Fibroblast of lung (primary cell): Measurements from ENCODE around the gene STPG1. TPM values are rescaled to one million over a fixed set of nuclear protein-coding genes. Genes with fewer than 3 reads are reported as not detected.

Source experiments
- DNase-seq, 2 donors: peaks; one replicate each; pipeline versions ENCODE4 v3.0.0 to v3.0.0-alpha.2; 2010; ENCODE audit warnings: low read depth in 2 of 2
- H2AFZ ChIP-seq: 2 replicates; pipeline ENCODE4 v1.5.1; 2012; ENCODE audit warnings: low read length, control low read depth, inconsistent platforms
- H3K27ac ChIP-seq: 2 replicates; pipeline ENCODE4 v1.5.1; 2011; ENCODE audit warnings: low read length, control low read depth; ENCODE audit not compliant: insufficient read depth
- H3K27me3 ChIP-seq: 2 replicates; pipeline ENCODE4 v1.5.1; 2011; ENCODE audit warnings: mild to moderate bottlenecking, low read length; ENCODE audit not compliant: control insufficient read depth, insufficient read depth
- H3K36me3 ChIP-seq: 2 replicates; pipeline ENCODE4 v1.5.1; 2011; ENCODE audit warnings: low read length; ENCODE audit not compliant: control insufficient read depth, insufficient read depth
- H3K4me1 ChIP-seq: 2 replicates; pipeline ENCODE4 v1.5.1; 2011; ENCODE audit warnings: low read length; ENCODE audit not compliant: control insufficient read depth, insufficient read depth; ENCODE audit errors: extremely low read depth
- H3K4me2 ChIP-seq: 2 replicates; pipeline ENCODE4 v1.5.1; 2011; ENCODE audit warnings: low read length, control low read depth; ENCODE audit not compliant: insufficient read depth; ENCODE audit errors: extremely low read depth
- H3K4me3 ChIP-seq, 4 experiments: fragments of 200-600 bp in 1 of 4; sonication (generic) in 1 of 4; replicated peaks in 1 of 4; 2 replicates each; pipeline ENCODE4 v1.5.1; 2011 to 2016; ENCODE audit warnings: low read length in 4 of 4, low read depth in 3 of 4, mild to moderate bottlenecking in 3 of 4, control low read depth in 2 of 4, inconsistent platforms in 1 of 4, mixed read lengths in 1 of 4; ENCODE audit not compliant: insufficient read depth in 1 of 4; ENCODE audit errors: control extremely low read depth in 1 of 4
- H3K79me2 ChIP-seq: 2 replicates; pipeline ENCODE4 v1.5.1; 2012; ENCODE audit warnings: mild to moderate bottlenecking, low read length, inconsistent platforms; ENCODE audit not compliant: control insufficient read depth, insufficient read depth
- H3K9ac ChIP-seq: 2 replicates; pipeline ENCODE4 v1.5.1; 2011; ENCODE audit warnings: mild to moderate bottlenecking, low read length, control low read depth; ENCODE audit not compliant: insufficient read depth
- H3K9me3 ChIP-seq: 2 replicates; pipeline ENCODE4 v1.5.1; 2012; ENCODE audit warnings: low read depth, low read length; ENCODE audit not compliant: control insufficient read depth, insufficient read depth
- H4K20me1 ChIP-seq: 2 replicates; pipeline ENCODE4 v1.5.1; 2011; ENCODE audit warnings: low read length; ENCODE audit not compliant: control insufficient read depth, insufficient read depth; ENCODE audit errors: extremely low read depth
- CTCF ChIP-seq, 2 donors: IDR thresholded peaks in 1 of 2; conservative IDR thresholded peaks in 1 of 2; 1 replicate in 1 of 2; 2 replicates in 1 of 2; pipeline ENCODE4 v1.5.1; 2011 to 2012; ENCODE audit warnings: low read length in 2 of 2, control low read depth in 1 of 2, inconsistent platforms in 1 of 2, low read depth in 1 of 2, mild to moderate bottlenecking in 1 of 2
- EZH2 ChIP-seq: IDR thresholded peaks from 2 replicates; pipeline ENCODE4 v1.5.1; 2012; ENCODE audit warnings: low read length, control low read depth, mild to moderate bottlenecking; ENCODE audit errors: missing control alignments
- polyA plus RNA-seq, 2 donors: library from polyadenylated mRNA; depleted of rRNA in 1 of 2; stranded (reverse) in 1 of 2; unstranded in 1 of 2; fragments of >200 nt; gene quantifications; 2 replicates each; pipeline ENCODE4 v1.2.1, GENCODE V29; 2011 to 2012; ENCODE audit warnings: missing spikeins in 1 of 2
- total RNA-seq: library from RNA; depleted of rRNA; stranded (reverse); fragments of >200 nt; gene quantifications from 2 replicates; pipeline ENCODE4 v1.2.1, GENCODE V29; 2014

The STPG1 gene
- total and polyA plus RNA-seq, 2 donors (not counting 1 experiment from before 2014, with no cell fraction given) = 7.9 to 8.5 TPM

GRCh38 chr1:24349891-24350290, 63.7 kb downstream of the STPG1 start:
- Histone ChIP-seq H3K36me3 (no peaks in the 10 kb centered on the region), H3K4me1 (no peaks in the 10 kb centered on the region), H3K9ac (no peak overlapping the region), H4K20me1 (no peaks in the 10 kb centered on the region), H3K27me3 (peaks cover 2% of the 10 kb centered on the region), H2AFZ (no peak overlapping the region), H3K4me3 (no peak overlapping the region), H3K27ac (no peak overlapping the region), H3K4me2 (no peak overlapping the region), H3K79me2 (no peaks in the 10 kb centered on the region), H3K9me3 (no peaks in the 10 kb centered on the region)
- DNase-seq = peak in 1 of 2 donors; percentile 70
- no peak for TF ChIP-seq EZH2
- no peak for TF ChIP-seq CTCF (conservative IDR thresholded peaks at IDR 0.05 in 1 of 2, IDR thresholded peaks at IDR 0.05 in 1 of 2; ENCODE audit: low read depth in 1 of 2, low read length in 2 of 2)

GRCh38 chr1:24348196-24348595, 65.4 kb downstream of the STPG1 start:
- Histone ChIP-seq H4K20me1 (no peaks in the 10 kb centered on the region), H3K27ac (no peak overlapping the region), H2AFZ (no peak overlapping the region), H3K9me3 (no peaks in the 10 kb centered on the region), H3K79me2 (no peaks in the 10 kb centered on the region), H3K27me3 (peaks cover 2% of the 10 kb centered on the region), H3K4me2 (no peak overlapping the region), H3K4me3 (no peak overlapping the region), H3K36me3 (no peaks in the 10 kb centered on the region), H3K9ac (no peak overlapping the region), H3K4me1 (no peaks in the 10 kb centered on the region)
- TF ChIP-seq EZH2 (no peak), CTCF (conservative IDR thresholded peaks at IDR 0.05 in 1 of 2, IDR thresholded peaks at IDR 0.05 in 1 of 2; ENCODE audit: low read depth in 1 of 2, low read length in 2 of 2) (no peak)
- no peak for DNase-seq

GRCh38 chr1:24347159-24347934, 66.2 kb downstream of the STPG1 start:
- Histone ChIP-seq H3K27ac (no peak overlapping the region), H4K20me1 (no peaks in the 10 kb centered on the region), H3K36me3 (no peaks in the 10 kb centered on the region), H3K4me2 (no peak overlapping the region), H3K9me3 (no peaks in the 10 kb centered on the region), H3K9ac (no peak overlapping the region), H3K4me1 (no peaks in the 10 kb centered on the region), H2AFZ (no peak overlapping the region), H3K79me2 (no peaks in the 10 kb centered on the region), H3K27me3 (peaks cover 2% of the 10 kb centered on the region), H3K4me3 (no peak overlapping the region)
- TF ChIP-seq CTCF (conservative IDR thresholded peaks at IDR 0.05 in 1 of 2, IDR thresholded peaks at IDR 0.05 in 1 of 2; ENCODE audit: low read depth in 1 of 2, low read length in 2 of 2) (no peak), EZH2 (no peak)
- no peak for DNase-seq
